ENCODE measurements around the gene SLC22A8.
"Not testable (repeated sequence)": the region's sequence is repeated elsewhere in the genome, so short reads cannot be mapped to it uniquely, and the experiment has no call there.

DNA sequence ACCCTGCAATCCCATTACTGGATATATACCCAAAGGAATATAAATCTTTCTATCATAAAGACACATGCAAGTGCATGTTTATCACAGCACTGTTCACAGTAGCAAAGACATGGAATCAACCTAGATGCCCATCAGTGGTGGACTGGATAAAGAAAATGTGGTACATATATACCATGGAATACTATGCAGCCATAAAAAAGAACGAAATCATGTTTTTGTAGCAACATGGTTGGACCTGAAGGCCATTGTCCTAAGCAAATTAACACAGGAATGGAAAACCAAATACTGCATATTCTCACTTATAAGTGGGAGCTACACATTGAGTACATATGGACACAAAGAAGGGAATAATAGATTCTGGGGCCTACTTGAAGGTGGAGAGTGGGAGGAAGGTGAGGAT is 30.6 kb upstream of the SLC22A8 start:
- not testable (repeated sequence) for TF ChIP-seq CTCF, POLR2A (IDR thresholded peaks at IDR 0.05)

Data from thyroid gland (tissue), 4 donors.